ENCODE results near the gene NEUROG1.
A peak's percentile ranks its signal among the peaks of the same experiment; 100 is the strongest.

Gene NEUROG1

DNA sequence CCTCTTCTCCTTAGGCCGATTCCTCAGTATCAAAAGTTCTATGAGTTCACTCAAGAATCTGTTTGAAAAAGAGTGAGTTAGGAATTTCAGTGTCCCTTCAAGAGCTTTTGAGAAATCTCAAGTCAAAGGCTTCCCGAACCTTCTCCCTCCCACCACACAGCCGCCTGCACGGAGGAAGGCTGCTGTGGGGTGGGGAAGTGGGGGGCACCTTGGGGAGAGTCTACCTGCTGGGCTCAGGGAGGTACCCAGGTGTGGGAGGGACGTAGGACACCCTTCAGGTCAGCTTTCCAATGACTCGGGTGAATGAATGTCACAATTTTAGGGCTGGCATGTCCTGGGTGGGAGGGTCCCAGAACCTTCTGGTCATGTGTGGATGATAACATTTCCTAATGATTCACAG, 25.5 kb upstream of the NEUROG1 start:
- DNase-seq, result no peak

DNA sequence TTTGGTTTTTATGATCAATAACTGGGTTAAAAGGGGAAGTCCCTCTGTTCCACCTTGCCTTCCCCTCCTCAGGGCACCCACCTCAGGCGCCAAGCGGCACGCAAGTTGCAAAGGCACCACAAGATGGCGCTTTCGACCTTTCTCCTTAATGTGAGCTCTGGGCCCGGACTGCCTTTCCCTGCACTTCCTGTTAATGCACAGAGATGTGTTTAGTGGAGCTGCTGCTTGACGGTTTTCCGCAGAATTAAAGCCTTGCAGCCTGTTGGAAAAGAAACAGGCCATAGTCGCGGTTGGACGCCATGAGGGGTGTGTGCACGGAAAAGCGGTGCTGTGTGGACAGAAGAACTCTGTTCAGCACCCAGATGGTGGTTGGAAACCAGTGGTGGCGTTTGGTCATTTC, 25.1 kb upstream of the NEUROG1 start:
- peak; percentile 53 for DNase-seq

DNA sequence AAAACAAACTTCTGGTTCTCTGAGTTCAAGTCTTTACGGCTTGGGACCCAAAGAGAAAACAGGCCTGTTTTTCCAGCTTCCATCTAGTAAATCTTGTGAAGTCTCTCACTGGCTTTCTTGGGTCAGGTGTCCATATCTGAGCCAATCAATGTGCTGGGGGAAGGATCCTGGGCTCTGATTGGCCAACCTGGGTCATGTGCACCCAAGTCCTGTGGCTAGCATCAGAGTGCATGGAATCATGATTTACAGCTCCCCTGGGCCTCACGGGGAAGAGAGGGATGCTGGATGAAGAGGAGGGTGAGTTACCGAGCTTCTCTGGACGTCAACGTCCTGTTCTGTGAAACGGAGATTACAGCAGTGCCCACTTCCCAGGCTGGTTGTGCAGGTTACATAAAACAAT, 23.6 kb upstream of the NEUROG1 start:
- DNase-seq, result no peak

DNA sequence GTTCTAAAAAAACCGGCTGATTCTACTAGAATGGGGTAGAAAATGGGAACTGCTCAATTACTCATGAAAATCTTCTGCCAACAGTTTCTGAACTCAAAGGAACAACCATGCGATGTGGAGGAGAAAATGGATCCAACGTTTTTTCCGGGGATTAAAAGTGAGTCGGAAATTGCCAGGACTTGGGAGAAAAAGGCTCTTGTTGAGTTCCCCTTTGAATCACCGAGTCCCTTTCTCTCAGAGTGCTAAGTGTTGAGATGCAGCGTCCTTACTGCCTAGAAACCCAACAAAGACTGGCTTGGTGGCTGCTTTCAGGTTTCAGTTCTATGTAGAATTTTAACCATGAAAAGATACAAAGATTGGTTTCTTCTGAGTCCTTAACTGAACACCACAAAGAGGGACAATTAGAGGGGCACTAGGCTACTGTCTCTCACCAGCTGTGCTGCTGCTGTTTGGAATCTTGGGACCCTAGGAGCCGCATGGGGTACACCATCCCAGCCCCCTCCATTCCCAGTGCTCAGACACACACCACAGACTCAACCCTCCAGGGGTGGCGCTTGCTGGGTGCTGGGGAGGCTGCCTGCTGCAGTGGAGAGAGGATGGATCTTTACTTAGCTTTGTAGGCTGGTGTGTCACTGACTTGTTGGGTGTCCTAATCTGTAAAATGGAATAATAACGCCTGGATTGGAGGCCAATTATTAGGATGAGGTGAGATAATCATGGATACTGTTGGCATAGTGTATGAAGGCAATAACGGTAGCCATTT, 21.5 kb upstream of the NEUROG1 start:
- DNase-seq, result no peak

DNA sequence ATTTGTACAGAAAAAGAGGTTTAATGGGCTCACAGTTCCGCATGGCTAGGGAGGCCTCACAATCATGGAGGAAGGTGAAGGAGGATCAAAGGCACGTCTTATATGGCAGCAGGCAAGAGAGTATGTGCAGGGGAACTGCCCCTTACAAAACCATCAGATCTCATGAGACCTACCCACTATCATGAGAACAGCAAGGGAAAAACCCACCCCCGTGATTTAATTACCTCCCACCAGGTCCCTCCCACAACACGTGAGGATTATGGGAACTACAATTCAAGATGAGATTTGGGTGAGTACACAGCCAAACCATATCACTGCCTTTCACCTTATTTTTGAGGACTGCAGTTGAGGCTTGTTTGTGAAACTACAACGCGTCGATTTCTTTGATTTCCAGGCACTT, 20.9 kb upstream of the NEUROG1 start:
- no peak for DNase-seq

DNA sequence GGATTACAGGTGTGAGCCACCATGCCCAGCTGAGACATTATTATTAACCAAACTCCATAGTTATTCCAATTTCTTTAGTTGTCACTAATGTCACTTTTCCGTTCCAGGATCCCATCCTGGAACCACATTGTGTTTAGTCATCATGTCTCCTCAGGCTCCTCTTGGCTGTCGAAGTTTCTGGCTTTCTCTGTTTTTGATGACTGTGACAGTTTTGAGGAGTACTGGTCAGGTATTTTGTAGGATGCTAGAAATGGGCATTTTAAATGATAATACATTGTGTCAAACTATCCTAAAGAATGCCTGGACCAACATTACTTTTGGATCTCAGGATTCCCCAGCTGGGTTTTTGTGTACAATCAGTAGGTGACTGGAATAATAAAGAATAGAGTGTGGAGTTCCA, 19.8 kb upstream of the NEUROG1 start:
- no peak for DNase-seq

DNA sequence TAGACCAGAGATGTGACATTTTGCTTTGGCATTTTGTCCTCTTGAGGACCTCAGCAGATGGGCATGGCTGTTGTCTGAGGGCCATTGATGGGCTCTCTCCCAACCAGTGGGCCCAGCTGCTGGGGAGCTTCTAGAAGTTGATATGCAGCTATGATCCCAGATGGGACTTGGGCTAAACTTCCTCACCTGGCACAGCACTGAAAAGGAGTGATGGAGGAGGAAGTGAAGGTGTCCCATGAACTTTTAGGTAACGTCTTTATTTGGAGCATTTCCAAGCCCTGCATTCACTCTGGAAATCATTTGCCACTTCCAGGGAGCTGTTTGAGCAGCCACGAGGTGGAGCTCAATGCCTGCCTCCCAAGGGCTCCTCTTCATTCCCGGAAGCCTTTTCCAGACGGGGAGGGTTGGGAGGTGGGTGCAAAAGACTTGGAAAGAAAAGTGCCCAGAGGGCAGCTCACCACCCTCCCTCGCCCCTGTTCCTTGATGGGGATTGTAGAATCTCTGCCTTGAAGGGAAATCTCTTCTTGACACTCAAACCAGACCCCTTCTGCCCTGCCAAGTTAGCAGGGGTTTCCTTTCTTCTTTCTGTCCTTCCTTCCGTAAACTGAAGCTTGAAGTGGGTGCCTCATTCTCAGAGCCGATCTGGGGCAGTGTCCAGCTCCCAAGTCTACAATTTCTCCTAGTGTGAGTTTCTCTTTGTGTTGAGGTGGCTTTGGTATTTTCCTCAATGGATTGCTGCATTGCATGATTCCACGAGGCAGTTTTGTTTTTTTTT, 18.1 kb upstream of the NEUROG1 start:
- no peak for DNase-seq

DNA sequence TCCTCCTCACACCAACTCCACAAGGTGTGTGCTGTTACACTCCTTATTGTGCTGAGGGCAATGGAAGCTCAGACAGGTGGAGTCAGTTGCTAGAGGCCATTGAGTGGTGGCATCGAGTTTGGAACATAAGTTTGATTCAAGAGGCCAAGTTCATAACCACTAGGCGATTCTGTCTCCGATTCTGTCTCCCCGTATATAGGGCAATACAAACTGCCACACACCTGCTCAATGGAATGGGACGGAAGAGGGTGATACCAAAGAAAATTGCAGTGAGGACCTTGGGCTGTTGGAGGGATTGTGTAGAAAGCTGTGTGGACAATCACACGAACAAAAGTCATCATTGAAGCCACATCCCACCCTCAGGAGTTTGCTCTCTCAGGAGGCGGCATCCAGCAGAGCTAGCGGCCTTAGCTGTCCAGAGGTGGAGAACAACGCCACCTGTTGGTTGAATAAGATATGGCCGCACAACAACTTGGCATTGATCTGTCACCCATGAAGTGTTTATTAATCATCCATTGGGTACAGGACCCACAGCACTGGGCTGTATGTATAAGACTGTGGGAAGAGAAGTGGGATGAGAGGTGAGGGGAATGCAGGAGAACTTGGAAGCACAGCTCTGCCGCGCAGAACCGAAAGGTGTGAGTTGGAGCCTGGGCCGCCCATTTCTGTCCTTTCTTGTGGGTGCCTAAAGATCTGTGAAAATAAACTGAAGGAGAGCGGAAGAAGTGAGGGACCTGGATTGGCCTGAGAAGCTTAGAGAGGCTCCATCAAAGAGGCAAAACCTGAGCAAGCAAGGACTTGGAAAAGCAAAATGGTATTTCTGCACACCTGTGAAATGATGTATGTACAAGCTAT, 16.1 kb upstream of the NEUROG1 start:
- peak; percentile 43 for DNase-seq

DNA sequence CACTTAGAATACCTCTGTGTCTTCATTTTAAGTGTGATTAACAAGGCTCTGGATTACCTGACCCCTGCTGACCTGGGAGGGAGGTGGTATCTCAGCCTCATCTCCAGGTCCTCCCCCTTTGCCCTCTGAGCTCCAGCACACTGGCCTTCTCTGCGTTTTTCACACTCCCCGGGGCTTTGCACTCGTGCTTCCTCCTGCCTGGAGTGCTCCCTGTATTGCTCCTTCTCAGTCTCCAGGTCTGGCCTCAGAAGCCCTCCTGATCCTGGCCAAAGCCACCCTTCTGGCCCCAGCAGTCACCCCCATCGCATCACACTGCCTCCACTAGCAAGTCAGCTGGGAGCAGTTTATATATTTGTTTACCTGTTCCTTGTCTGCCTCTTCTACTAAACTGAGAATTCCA, 13.6 kb upstream of the NEUROG1 start:
- DNase-seq, result no peak

DNA sequence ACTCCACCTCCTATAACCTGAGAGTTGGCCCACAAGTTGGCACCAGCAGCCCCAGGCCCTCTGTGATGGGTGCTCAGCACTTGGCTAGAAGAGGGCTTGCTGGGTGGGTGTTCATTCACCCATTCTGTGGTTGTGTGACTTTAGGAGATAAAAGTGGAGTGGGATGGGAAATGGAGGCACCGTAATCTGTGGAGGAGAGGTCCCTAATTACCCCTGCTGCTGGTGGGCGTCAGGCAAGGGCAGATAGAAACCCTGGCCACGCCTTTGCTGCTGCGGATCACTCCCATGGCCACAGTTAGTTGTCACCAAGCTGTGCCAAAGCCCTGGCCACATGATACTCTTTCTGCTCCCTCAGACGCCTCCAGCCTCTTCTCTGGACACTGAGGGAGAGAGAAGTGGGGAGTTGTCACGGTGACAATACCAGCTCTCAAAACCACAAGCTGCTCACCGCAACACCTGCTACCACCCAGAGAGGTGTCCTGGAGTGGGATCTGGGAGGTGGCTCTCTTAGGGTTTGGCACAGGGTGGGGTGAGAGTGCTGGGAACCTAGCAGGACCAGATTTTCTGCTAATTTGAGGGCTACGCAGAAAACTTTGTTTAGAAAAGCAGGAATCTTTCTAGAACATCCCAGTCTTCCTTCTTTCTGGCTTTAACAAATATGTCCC, 12.0 kb upstream of the NEUROG1 start:
- DNase-seq, result no peak

DNA sequence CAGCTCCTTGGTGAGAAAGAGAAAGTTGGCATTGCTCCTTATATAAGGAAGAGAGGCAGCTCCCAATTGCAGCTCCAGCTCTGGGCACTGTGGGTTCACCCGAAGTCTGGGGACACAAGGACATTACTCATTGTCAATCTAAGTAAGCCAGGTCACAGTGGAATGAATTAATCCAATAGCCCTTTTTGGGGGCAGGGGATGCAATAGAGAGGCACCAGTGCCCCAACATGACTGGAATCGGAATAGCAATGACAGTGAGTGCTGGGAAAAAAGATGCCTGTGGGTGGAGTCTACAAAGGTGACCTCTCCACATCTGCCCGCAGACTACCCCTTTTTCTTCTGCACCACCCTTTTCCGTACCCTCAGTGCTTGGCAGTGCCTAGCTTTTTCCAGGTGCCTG, 11.1 kb upstream of the NEUROG1 start:
- no peak for DNase-seq

DNA sequence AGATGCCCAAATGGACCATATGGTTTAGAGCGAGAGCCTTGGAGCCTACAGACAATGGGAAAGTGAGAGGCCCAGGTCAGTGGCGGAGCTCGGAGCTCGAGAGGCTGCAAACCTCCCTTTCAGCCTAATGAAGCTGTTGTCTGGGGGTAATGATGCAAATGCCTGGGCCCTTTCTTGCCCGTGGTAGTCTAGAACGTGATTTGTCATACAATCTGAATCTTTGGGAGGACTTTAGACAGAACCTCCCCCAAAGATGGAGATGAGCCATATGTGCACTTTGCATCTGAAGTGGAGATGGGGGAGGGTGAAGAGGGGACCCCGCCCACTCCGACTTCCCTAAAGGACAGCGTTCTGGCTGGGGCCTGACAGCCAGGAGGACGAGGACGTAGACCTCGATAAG, 10.3 kb upstream of the NEUROG1 start:
- no peak for DNase-seq

DNA sequence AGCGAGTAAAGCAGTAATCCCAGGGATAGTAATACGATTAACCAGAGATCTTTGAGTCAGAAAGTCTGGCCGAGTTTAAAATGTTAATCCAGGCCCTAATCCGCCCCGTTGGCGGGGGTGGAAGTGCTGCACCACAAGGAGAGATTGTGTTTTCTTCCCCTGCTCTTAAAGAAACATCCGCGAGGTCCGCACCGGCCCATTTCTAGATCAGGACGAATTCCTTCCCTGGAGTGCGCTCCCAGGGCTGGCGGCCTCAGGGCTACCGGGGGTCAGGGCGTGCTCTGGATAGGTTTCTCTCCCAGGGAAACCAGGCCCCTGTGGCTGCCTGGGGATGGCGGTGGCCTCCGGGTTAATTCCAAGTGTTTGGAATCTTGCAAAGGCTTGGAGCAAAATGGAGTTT, 9.3 kb upstream of the NEUROG1 start:
- DNase-seq, result no peak

DNA sequence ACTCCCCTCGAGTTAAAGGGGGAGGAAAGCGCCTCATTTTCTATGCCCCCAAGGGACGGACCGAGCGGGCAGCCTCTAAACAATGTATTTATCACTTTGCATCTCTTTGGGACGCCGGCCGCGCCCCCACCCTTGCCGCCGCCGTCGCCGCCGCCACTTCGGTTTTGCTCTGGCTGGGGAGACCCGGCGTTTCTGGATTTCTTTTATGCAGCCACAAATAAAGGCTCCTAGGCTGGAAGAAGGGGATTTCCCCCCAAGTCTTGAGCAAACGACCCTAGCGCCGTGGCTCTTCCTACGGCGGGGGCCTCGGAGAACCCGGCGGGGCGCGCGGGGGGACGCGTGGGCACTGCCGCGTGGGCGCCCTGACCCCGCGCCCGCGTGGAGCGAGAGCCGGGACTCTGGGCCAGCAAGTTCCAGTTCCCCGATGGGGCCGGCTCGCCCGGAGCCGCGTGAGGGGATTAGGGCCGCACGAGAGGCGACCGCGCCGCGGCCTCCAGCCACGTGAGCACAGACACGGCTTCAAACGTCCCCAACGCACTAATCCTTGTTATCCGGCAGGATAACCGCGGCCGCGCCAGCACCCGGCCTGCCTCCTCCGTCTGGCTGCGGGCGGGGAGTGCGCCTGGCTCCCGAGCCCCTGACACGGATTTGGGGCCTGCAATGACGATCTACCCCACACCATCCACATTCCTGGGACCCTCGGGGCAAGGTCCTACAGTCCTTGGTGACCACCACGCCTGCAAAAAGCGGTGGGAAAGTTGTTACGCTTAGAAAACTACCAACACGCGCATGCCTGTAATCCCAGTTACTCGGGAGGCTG, 7.9 kb upstream of the NEUROG1 start:
- no peak for DNase-seq

DNA sequence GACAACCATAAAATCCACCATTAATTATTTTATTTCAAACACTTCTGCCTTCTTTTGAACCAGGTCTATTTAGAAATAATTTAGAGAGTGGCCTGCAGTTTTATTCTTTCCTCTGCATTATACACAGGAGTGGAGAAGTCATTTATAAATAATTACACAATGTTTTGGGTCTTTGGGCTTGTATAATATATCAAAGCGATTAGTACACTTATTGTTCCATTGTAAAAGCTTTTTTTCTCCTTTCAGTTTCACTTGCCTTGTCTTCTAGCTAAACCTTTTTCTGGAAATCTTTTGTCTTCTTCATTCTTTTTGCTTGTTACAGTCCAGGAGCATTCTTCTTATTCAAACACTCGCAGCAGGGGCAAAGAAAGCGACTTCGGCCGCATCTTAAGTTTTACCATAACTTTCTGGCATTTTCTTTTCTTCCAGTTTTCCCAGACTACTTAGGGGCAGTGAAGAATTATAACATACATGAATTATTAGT, 7.3 kb upstream of the NEUROG1 start:
- DNase-seq, result no peak

DNA sequence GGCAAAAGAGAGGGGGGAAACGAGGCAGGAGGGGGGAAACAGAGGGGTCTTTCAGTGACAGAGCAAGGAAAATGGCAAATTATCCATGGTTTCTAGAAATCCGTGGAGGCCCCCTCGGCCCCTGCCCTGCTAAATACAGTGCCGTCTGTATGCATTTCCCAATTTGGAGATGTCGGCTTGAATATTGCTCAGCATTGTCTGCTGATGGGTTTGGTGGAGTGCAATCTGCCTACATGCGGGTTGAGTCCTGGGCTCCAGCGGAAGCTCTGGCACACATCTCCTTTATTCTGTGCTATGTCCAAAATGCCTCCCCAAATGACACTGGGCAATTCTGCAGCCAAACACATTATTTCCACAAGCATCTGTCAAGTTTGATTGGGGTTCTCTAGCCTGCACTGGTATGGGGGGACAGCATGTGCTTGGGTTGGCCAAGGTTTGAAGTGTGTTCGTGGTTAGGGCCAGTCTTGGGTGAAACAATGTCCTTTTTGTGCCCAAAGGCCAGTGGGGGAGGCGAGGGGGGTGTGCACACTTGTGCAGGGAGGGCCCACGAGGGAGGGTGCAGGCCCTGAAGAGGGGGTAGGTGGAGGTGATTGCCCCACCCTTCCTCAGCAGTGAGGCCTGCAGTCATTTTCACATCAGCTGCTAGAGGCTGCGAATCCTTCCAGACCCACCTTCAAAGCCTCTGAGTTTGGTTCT, 6.2 kb upstream of the NEUROG1 start:
- DNase-seq, result no peak

DNA sequence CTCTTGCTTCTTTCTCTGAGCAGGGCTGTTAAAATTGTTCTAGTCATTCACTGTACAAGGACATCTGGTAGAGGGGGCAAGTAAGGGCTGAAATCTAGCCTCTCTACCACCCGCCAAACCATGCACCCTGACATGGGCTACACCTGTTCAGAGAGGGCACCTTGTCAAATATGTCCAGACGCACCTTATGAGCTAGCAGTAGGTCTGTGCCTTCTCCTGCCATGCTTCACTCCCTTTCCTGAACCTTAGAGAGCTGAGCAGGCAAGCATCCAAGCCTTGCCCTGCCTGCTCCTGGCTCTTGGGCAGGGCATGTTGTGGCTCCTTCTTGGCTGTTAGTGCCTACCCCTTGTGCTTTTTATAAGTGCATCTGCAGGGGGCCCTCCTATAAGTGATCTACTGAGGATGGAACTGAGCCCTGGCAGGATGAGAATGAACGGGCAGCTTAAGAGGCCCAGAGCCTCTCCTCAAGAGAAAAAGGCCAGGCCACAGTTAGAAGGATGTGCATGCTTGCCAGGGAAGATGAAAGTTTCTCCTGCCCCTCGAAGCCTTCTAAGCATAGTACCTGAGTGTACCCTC, 3.8 kb upstream of the NEUROG1 start:
- DNase-seq, result no peak

DNA sequence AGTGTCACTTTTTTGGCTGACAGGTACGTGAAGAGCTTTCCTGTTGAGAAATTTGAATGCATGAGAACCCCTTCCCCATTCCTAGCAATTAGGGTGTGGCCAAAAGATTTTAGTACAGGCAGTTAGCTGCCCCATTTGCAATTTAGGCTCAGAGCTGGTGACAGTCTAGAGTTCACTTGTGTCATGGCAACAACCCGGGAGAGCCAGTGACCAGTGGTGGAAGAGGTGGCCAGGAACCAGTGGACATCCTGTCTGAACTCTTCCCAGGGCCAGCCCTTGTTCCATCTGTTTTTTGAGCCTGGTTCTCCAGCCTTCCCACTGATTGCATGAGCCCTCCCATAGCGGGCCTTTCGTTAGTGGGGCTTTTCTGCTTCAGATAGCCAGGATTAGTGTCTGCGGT, 2.5 kb upstream of the NEUROG1 start:
- no peak for DNase-seq

DNA sequence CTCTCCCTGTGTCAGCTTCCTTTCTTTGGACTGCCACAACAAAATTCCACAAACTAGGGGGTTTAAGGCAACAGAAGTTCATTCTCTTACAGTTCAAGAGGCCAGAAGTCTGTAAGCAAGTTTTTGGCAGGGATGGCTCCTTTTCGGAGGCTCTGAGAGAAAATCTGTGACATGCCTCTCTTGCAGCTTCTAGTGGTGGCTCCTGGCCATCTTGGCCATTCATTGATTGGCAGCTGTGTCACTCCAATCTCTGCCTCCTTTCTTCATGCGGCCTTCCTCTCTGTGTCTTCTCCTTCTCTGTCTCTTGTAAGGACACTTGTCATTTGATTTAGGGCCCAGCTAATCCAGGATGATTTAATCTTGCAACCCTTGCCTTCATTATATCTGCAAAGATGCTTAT, 2.0 kb upstream of the NEUROG1 start:
- no peak for DNase-seq

DNA sequence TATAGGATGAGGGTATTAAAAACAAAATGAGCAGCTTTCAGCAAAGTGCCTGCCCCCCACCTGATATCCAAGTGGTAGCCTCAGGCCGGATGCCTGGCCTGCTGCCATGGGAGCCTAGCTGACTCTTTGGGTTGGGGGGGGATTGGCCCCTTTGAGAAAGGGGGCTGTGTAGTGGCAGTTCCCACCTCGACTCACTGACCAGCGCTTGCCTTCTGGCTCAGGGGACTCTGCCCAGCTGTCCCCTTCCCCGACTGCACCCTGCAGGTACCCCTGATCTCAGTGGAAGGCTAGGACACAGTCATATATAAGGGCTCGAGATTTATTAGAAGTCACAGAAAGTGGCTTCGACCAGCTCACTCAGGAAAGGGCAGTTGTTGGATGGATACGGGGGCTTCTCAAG, 1.5 kb upstream of the NEUROG1 start:
- no peak for DNase-seq

DNA sequence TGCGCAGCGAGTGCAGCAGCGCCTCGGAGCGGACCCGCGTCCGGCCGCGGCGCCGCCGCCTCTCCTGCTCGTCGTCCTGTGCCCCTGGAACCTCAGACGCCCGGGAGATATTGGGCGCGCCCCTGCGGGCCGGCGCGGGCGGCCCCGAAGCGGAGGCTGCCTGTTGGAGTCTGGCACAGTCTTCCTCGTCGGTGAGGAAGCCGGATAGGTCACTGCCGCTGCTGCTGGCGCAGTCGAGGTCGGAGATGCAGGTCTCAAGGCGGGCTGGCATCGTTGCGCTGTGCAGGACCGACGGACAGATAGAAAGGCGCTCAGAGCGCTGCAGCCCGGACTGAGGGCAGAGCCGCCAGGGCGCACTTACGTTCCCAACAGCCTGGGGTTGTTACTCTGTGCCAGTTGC, 344 bp downstream of the NEUROG1 start:
- no peak for DNase-seq
